ENCODE data around the gene FANCL.
"Not testable (repeated sequence)": the region's sequence is repeated elsewhere in the genome, so short reads cannot be mapped to it uniquely, and the experiment has no call there.

DNA sequence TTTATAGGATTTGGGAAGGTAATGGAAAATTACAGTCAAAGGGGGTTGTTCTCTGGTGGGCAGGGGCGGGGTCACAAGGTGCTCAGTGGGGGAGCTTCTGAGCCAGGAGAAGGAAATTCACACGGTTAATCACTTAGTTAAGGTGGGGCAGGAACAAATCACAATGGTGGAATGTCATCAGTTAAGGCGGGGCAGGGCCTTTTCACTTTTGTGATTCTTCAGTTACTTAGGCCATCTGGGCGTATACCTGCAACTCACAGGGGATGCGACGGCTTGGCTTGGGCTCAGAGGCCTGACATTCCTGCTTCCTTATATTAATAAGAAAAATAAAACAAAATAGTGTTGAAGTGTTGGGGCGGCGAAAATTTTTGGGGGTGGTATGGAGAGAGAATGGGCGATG lies 127.6 kb downstream of the FANCL start:
- TF ChIP-seq, protein P1, sequence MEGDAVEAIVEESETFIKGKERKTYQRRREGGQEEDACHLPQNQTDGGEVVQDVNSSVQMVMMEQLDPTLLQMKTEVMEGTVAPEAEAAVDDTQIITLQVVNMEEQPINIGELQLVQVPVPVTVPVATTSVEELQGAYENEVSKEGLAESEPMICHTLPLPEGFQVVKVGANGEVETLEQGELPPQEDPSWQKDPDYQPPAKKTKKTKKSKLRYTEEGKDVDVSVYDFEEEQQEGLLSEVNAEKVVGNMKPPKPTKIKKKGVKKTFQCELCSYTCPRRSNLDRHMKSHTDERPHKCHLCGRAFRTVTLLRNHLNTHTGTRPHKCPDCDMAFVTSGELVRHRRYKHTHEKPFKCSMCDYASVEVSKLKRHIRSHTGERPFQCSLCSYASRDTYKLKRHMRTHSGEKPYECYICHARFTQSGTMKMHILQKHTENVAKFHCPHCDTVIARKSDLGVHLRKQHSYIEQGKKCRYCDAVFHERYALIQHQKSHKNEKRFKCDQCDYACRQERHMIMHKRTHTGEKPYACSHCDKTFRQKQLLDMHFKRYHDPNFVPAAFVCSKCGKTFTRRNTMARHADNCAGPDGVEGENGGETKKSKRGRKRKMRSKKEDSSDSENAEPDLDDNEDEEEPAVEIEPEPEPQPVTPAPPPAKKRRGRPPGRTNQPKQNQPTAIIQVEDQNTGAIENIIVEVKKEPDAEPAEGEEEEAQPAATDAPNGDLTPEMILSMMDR (IDR thresholded peaks at IDR 0.05) = not testable (repeated sequence)
- TF ChIP-seq, protein P2, sequence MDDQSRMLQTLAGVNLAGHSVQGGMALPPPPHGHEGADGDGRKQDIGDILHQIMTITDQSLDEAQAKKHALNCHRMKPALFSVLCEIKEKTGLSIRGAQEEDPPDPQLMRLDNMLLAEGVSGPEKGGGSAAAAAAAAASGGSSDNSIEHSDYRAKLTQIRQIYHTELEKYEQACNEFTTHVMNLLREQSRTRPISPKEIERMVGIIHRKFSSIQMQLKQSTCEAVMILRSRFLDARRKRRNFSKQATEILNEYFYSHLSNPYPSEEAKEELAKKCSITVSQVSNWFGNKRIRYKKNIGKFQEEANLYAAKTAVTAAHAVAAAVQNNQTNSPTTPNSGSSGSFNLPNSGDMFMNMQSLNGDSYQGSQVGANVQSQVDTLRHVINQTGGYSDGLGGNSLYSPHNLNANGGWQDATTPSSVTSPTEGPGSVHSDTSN (IDR thresholded peaks at IDR 0.05) = not testable (repeated sequence)
- not testable (repeated sequence) for TF ChIP-seq POLR2A (IDR thresholded peaks at IDR 0.05; ENCODE audit: low read length); PHF8 (IDR thresholded peaks at IDR 0.05; ENCODE audit: borderline replicate concordance, low read depth); CEBPB (IDR thresholded peaks at IDR 0.05); EP300 (IDR thresholded peaks at IDR 0.05); NFE2L2 (conservative IDR thresholded peaks at IDR 0.05; ENCODE audit: low read length); HDAC2 (IDR thresholded peaks at IDR 0.05); HOXA7 (CRISPR knock-in tag; IDR thresholded peaks at IDR 0.05); FOSB (CRISPR knock-in tag; IDR thresholded peaks at IDR 0.05); SMC3 (IDR thresholded peaks at IDR 0.05)
- TF ChIP-seq, protein P3, sequence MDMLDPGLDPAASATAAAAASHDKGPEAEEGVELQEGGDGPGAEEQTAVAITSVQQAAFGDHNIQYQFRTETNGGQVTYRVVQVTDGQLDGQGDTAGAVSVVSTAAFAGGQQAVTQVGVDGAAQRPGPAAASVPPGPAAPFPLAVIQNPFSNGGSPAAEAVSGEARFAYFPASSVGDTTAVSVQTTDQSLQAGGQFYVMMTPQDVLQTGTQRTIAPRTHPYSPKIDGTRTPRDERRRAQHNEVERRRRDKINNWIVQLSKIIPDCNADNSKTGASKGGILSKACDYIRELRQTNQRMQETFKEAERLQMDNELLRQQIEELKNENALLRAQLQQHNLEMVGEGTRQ (IDR thresholded peaks at IDR 0.05) = not testable (repeated sequence)

Data from A549 (cell line).